ENCODE results near the gene SLC25A33. TPM values are rescaled to one million over a fixed set of nuclear protein-coding genes. Genes with fewer than 3 reads are reported as not detected.

SLC25A33 gene
- total and polyA plus RNA-seq, 2 experiments from 2014 or later: 13.3 to 18.8 TPM

GRCh38 chr1:9530320-9530719 is 8.9 kb upstream of the SLC25A33 start (continued):
- TF ChIP-seq ZNF462 (CRISPR knock-in tag; IDR thresholded peaks at IDR 0.05) (no peak), NANOG (IDR thresholded peaks at IDR 0.05; ENCODE audit: borderline replicate concordance) (no peak), EZH2phosphoT487 (IDR thresholded peaks at IDR 0.05; ENCODE audit: unreplicated experiment) (no peak), ETS1 (IDR thresholded peaks at IDR 0.05) (no peak), ZNF114 (CRISPR knock-in tag; IDR thresholded peaks at IDR 0.05) (no peak)

GRCh38 chr1:9534953-9535352 is 4.3 kb upstream of the SLC25A33 start:
- H3K36me3 Mint-ChIP-seq (ENCODE audit: low read depth): no peaks in the 10 kb centered on the region; the same call in 2 of the 3 replicates
- no peak for TF ChIP-seq NANOG (IDR thresholded peaks at IDR 0.05; ENCODE audit: borderline replicate concordance)
- no peak for TF ChIP-seq ZNF331 (CRISPR knock-in tag; IDR thresholded peaks at IDR 0.05; ENCODE audit: low read depth)
- TF ChIP-seq EZH2 (IDR thresholded peaks at IDR 0.05; ENCODE audit: low read depth, unreplicated experiment): no peak
- TF ChIP-seq CREB1 (CRISPR knock-in tag; IDR thresholded peaks at IDR 0.05; ENCODE audit: low read depth): no peak
- no peak for TF ChIP-seq CTCF (conservative IDR thresholded peaks at IDR 0.05; ENCODE audit: low read depth in 2 of 2)
- TF ChIP-seq POLR2AphosphoS5 (IDR thresholded peaks at IDR 0.05; ENCODE audit: low read depth): no peak
- H3K27me3 ChIP-seq (ENCODE audit: insufficient read depth): no peaks in the 10 kb centered on the region
- no peak overlapping the region for H3K4me3 Mint-ChIP-seq
- no peak overlapping the region for H3K27ac Mint-ChIP-seq
- H3K9me3 Mint-ChIP-seq: no peaks in the 10 kb centered on the region
- no peaks in the 10 kb centered on the region for H3K9me2 ChIP-seq (ENCODE audit: insufficient read depth)
- H3K27ac ChIP-seq (ENCODE audit: low read depth): no peak overlapping the region
- no peaks in the 10 kb centered on the region for H3K36me3 ChIP-seq (ENCODE audit: insufficient read depth)
- H3K4me3 ChIP-seq: no peak overlapping the region
- no peak for ATAC-seq
- H3K27me3 Mint-ChIP-seq (ENCODE audit: insufficient read depth, low read depth, poor library complexity): peaks cover 5% of the 10 kb centered on the region
- H3K79me2 ChIP-seq (replicated peaks; ENCODE audit: insufficient read depth): peaks cover 1% of the 10 kb centered on the region
- no peaks in the 10 kb centered on the region for H3F3A ChIP-seq (replicated peaks; ENCODE audit: low read depth)
- H2AFZ ChIP-seq: no peak overlapping the region; the same call in 1 of the 2 replicates
- H4K20me1 ChIP-seq (replicated peaks; ENCODE audit: insufficient read depth): no peaks in the 10 kb centered on the region
- peaks cover 12% of the 10 kb centered on the region for H3K4me1 ChIP-seq (ENCODE audit: insufficient read depth)
- no peak for DNase-seq (ENCODE audit: low spot score)
- no peak overlapping the region for H3K4me2 ChIP-seq
- peaks cover 14% of the 10 kb centered on the region for H3K4me1 Mint-ChIP-seq
